Prostate gland (tissue), 2 donors: Measurements from ENCODE around the gene BLOC1S4. TPM values are rescaled to one million over a fixed set of nuclear protein-coding genes. Genes with fewer than 3 reads are reported as not detected.

ENCODE experiments used
- DNase-seq: peaks from one replicate; pipeline ENCODE4 v3.0.0-alpha.2; 2019; ENCODE audit warnings: low spot score
- H3K27ac ChIP-seq, 2 donors: fragments of 200-600 bp; sonication (generic); 2 replicates each; pipeline ENCODE4 v1.5.1; 2017 to 2019
- H3K27me3 ChIP-seq: fragments of 200-600 bp; sonication (generic); replicated peaks from 2 replicates; pipeline ENCODE4 v1.5.1; 2019; ENCODE audit not compliant: insufficient read depth
- H3K36me3 ChIP-seq, 2 donors: fragments of 200-600 bp; sonication (generic); 1 replicate in 1 of 2; 2 replicates in 1 of 2; pipeline versions ENCODE4 v1.5.1 to v1.8.1; 2017 to 2019
- H3K4me1 ChIP-seq: fragments of 200-600 bp; sonication (generic); replicated peaks from 2 replicates; pipeline ENCODE4 v1.5.1; 2019
- H3K4me3 ChIP-seq, 2 donors: fragments of 200-600 bp; sonication (generic); 2 replicates each; pipeline ENCODE4 v1.5.1; 2017 to 2019
- H3K9me3 ChIP-seq: fragments of 200-600 bp; sonication (generic); 2 replicates; pipeline ENCODE4 v1.5.1; 2017
- CTCF ChIP-seq, 4 experiments: fragments of 200-600 bp in 2 of 4; fragments of 450-650 bp in 2 of 4; sonication (generic) in 2 of 4; IDR thresholded peaks; 1 replicate in 3 of 4; 2 replicates in 1 of 4; pipeline ENCODE4 v1.5.1; 2016 to 2019; ENCODE audit warnings: antibody characterized with exemption in 4 of 4, mild to moderate bottlenecking in 2 of 4, moderate library complexity in 2 of 4
- POLR2A ChIP-seq: fragments of 450-650 bp; IDR thresholded peaks from one replicate; pipeline ENCODE4 v1.6.1; 2016; ENCODE audit warnings: antibody characterized with exemption, mild to moderate bottlenecking
- POLR2AphosphoS5 ChIP-seq: sonication (generic); formaldehyde crosslinking; IDR thresholded peaks from one replicate; pipeline ENCODE4 v1.6.1; 2017; ENCODE audit warnings: antibody characterized with exemption
- WGBS: methylation state at CpG from one replicate; pipeline ENCODE4 v1.1.5; 2018; 5-methylcytosine and 5-hydroxymethylcytosine counted together
- intact Hi-C: fragments of 100-400 bp; cut with DNase I; formaldehyde crosslinking; loops from one replicate; pipeline ENCODE4 v1.14.2; 2022
- total RNA-seq, 2 donors: library from RNA; depleted of rRNA; stranded (reverse); fragments of >200 nt; gene quantifications; one replicate each; pipeline ENCODE4 v1.1.0, GENCODE V29; 2016

The BLOC1S4 gene
- total RNA-seq, 2 donors from 2014 or later, result 20.4 to 35.2 TPM

- no peaks in the 10 kb centered on the region for H3K27me3 ChIP-seq
- no peaks in the 10 kb centered on the region for H3K36me3 ChIP-seq
- H3K4me3 ChIP-seq, result no peak overlapping the region
- no peak for DNase-seq
- 79% methylated on average over 18 of the region's 18 CpGs for WGBS
- intact Hi-C loops, result no loop called here
- no peak for TF ChIP-seq CTCF (IDR thresholded peaks at IDR 0.05)
- no peak for TF ChIP-seq POLR2AphosphoS5
- no peak for TF ChIP-seq POLR2A
- H3K4me1 ChIP-seq, result peaks cover 34% of the 10 kb centered on the region
- peak overlapping the region; percentile 45 to 83 for H3K27ac ChIP-seq
- H3K9me3 ChIP-seq, result no peaks in the 10 kb centered on the region
These were observed 35.9 kb downstream of the BLOC1S4 start for GRCh38 chr4:6751611-6752485.

GRCh38 chr4:6752486-6752829 lies 36.5 kb downstream of the BLOC1S4 start:
- H3K9me3 ChIP-seq, result no peaks in the 10 kb centered on the region
- intact Hi-C loops, result no loop called here

GRCh38 chr4:6753103-6753560 lies 37.2 kb downstream of the BLOC1S4 start:
- Histone ChIP-seq H3K27me3 (no peaks in the 10 kb centered on the region), H3K27ac (no peak overlapping the region), H3K9me3 (no peaks in the 10 kb centered on the region), H3K4me3 (no peak overlapping the region), H3K36me3 (no peaks in the 10 kb centered on the region), H3K4me1 (peaks cover 23% of the 10 kb centered on the region)
- intact Hi-C loops, result no loop called here
- TF ChIP-seq POLR2A, result no peak
- no peak for TF ChIP-seq CTCF (IDR thresholded peaks at IDR 0.05)
- no peak for TF ChIP-seq POLR2AphosphoS5
- no peak for DNase-seq
- WGBS, result 87% methylated on average over 18 of the region's 18 CpGs

More at GRCh38 chr4:6752486-6752829, 36.5 kb downstream of the BLOC1S4 start:
- Histone ChIP-seq H3K4me3 (no peak overlapping the region), H3K36me3 (no peaks in the 10 kb centered on the region), H3K27me3 (no peaks in the 10 kb centered on the region), H3K4me1 (peaks cover 29% of the 10 kb centered on the region), H3K27ac (no peak overlapping the region)
- DNase-seq, result no peak
- 91% methylated on average over 6 of the region's 6 CpGs for WGBS
- no peak for TF ChIP-seq POLR2A
- TF ChIP-seq CTCF (IDR thresholded peaks at IDR 0.05), result no peak
- no peak for TF ChIP-seq POLR2AphosphoS5

GRCh38 chr4:6753891-6754290 lies 37.9 kb downstream of the BLOC1S4 start:
- Histone ChIP-seq H3K27me3 (no peaks in the 10 kb centered on the region), H3K4me1 (peaks cover 17% of the 10 kb centered on the region), H3K4me3 (no peak overlapping the region), H3K9me3 (no peaks in the 10 kb centered on the region), H3K27ac (no peak overlapping the region), H3K36me3 (no peaks in the 10 kb centered on the region)
- WGBS, result 95% methylated on average over 9 of the region's 9 CpGs
- DNase-seq, result no peak
- intact Hi-C loops, result no loop called here
- no peak for TF ChIP-seq CTCF (IDR thresholded peaks at IDR 0.05)
- no peak for TF ChIP-seq POLR2AphosphoS5
- no peak for TF ChIP-seq POLR2A

GRCh38 chr4:6754481-6755087 lies 38.6 kb downstream of the BLOC1S4 start:
- Histone ChIP-seq H3K27ac (no peak overlapping the region), H3K27me3 (no peaks in the 10 kb centered on the region), H3K4me3 (no peak overlapping the region), H3K4me1 (peaks cover 12% of the 10 kb centered on the region), H3K9me3 (no peaks in the 10 kb centered on the region), H3K36me3 (no peaks in the 10 kb centered on the region)
- DNase-seq, result no peak
- WGBS, result 98% methylated on average over 3 of the region's 3 CpGs
- no peak for TF ChIP-seq POLR2AphosphoS5
- no peak for TF ChIP-seq CTCF (IDR thresholded peaks at IDR 0.05)
- no peak for TF ChIP-seq POLR2A
- intact Hi-C loops, result no loop called here
